Colon (tissue), 2 donors: ENCODE results near the gene IGSF1.
A peak's percentile ranks its signal among the peaks of the same experiment; 100 is the strongest.

Experiments used
- FAIRE-seq: peaks from 2 replicates; lab custom pipeline; 2012; peaks lifted over from hg19 to GRCh38; lab: Jason Lieb, UNC
- donor health status: control.
- donor health status: control.

The IGSF1 gene

GRCh38 chrX:131288738-131289511 lies at the start of gene IGSF1:
IGSF1 (minus strand) TSS chrX:131289306; CDS start chrX:131286674, 2,632 bp downstream.
- FAIRE-seq = no peak

GRCh38 chrX:131332331-131332730 lies 43.2 kb upstream of the IGSF1 start:
- FAIRE-seq = no peak

- no peak for FAIRE-seq
Observed at GRCh38 chrX:131331152-131331551, 42.0 kb upstream of the IGSF1 start.

GRCh38 chrX:131330735-131331134 lies 41.6 kb upstream of the IGSF1 start:
- FAIRE-seq = no peak

DNA sequence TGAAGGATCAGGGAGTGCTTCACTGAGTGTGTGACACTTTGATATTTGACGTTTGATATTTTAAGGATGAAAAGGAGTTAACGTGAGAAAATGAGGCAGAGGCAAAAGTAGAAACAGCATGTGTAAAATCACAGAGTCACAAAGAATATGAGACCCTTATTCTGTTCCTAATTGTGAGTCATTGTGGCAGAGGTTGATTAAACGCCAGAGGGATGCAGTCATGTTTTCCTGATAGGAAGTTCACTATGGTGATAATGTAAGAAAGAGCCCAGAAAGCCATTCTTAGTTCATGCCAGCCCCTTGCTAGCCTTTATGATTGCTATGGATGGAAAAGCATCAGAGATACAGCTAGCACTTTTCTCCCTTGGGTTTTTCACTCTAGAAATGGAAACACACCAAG lies 33.5 kb upstream of the IGSF1 start:
- FAIRE-seq = no peak

GRCh38 chrX:131317326-131317725 lies 28.2 kb upstream of the IGSF1 start:
- no peak for FAIRE-seq

- FAIRE-seq = peak; percentile 57
Observed at GRCh38 chrX:131316260-131316659, 27.2 kb upstream of the IGSF1 start.

- peak; percentile 62 for FAIRE-seq
Observed at GRCh38 chrX:131308980-131309379, 19.9 kb upstream of the IGSF1 start.

- FAIRE-seq = no peak
Observed at GRCh38 chrX:131306601-131307000, 17.5 kb upstream of the IGSF1 start.

GRCh38 chrX:131305926-131306325 lies 16.8 kb upstream of the IGSF1 start:
- no peak for FAIRE-seq

- FAIRE-seq = no peak
Observed at GRCh38 chrX:131302701-131303100, 13.6 kb upstream of the IGSF1 start.

GRCh38 chrX:131301155-131301554 lies 12.0 kb upstream of the IGSF1 start:
- no peak for FAIRE-seq

DNA sequence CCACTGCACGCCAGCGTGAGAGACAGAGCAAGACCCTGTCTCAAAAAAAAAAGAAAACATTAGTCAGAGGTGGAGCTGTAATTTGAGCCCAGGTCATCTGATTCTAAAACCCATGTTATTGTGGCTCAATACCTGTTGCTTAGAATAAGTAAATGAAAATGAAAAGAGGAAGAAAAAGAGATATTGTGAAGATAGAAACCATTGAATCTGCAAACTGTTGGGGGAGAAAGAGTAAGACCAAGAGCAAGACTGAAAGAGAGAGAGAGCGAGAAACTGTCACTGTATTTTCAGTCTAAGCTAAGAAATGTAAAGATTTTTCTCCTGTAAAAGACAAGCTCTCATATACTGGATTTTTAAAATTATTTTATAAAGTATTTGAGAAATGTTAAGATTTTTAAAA lies 9.7 kb upstream of the IGSF1 start:
- no peak for FAIRE-seq

DNA sequence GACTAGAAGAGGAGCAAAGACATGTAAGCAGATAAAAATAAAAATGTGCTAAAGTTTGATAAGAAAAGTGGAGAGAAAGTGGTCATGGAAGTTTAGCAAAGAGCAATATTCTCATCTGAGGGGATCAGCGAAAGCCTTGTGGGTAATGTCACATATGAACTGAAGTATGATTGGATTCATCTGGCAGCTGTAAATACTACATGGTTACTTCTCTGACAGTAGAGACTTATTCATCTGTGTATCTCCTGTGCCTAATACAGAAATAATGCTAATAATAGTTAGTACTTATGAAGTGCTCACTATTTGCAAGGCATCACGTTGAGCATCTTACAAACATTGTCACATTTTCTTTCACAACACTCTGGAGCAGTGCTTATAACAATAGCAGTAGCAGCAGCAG lies 8.9 kb upstream of the IGSF1 start:
- no peak for FAIRE-seq

- no peak for FAIRE-seq
Observed at GRCh38 chrX:131289527-131289926, 421 bp upstream of the IGSF1 start.

DNA sequence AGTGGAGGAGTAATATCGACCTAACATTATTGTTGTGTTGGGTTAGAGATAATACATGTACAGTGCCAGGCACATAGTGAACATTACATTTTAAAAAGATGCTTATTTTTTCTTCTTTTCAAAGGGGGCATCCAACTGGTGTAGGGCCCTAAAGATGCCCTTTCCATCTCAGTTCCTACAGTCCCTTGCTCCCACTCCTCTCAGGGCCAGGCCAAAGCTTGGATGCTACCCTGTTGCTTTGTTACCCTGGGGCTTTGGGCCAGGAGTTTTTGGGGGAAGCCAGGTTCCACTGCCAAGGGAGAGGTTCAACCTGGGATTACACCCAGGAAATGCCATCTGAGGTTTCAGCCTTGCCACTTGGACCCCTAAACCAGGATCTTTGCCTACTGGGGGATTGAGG lies 918 bp downstream of the IGSF1 start:
- FAIRE-seq = no peak

DNA sequence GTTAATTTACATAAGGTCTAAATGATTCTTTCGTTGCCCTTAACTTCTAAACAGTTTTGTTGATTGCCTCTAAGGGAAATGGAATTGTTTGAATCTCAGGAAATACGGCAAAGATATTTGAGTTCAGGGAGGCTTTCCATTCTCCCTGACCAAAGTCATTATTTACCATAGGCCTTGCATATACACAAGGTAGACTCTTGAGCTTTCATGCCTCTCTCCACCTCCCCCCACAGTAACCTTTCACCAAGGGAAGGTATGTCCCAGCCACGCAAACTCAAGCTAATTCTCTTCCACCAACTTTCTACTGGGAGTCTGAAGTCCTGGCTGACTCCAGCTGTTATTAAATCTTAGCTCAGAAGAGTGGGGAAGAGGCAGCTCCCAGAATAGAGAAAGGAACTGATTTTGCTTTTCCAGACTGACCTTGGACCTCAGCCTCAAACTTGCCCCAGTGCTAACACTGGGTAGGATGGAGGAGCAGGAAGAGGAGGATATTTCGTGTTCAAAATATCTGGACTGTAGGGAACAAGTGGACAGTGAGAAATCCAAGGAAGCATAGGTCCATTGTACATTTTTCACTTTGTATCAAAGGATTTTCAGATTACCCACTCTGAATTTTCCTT lies 1.4 kb downstream of the IGSF1 start:
- FAIRE-seq = no peak

DNA sequence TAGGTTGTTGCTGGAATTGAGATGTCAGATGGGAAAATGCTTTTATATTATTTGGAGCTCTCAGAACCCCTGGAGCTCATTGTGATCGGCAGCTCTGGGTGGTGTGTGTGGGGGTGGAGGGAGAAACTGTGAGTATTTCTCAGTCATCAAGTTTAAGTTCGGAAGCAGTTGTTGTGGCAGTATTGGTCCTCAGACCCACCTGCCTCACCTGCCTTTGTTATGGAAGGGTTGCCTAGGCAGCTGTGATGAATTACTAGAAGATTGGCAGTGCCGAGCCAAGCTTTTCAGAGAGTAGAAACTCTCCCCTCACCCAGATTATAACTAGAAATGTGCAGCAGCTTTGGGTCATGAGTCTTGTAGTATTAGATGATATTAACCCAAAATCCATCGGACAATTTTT lies 9.5 kb downstream of the IGSF1 start:
- FAIRE-seq = no peak

- no peak for FAIRE-seq
Observed at GRCh38 chrX:131279197-131279596, 9.9 kb downstream of the IGSF1 start.

DNA sequence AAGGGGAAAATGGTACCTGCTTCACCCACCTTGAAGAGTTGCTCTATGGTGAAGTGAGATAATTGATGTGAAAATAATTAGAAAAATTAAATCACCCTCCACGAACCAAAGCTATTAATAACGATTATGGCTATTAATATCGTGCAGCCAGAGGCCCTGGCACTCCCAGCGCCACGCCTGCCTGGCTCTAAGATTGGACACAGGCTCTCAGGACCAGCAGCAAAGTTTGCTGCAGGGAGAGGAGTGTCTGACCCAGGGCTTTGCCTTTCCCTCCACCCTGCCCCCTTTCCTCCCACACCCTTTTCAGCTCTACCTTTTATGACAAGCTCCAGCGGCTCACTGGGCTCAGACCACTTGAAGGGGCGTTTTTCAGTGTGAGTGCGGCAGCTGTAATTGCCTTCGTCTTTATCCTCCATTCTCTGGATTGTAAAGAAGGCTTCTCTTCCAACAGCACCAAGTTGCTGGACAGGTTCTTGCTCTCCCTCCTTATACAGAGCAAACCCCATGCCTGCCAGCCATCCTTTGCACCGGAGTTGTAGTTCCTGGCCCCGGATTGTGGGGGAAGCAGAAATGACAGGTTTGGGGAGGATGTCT lies 11.5 kb downstream of the IGSF1 start:
- FAIRE-seq = no peak

DNA sequence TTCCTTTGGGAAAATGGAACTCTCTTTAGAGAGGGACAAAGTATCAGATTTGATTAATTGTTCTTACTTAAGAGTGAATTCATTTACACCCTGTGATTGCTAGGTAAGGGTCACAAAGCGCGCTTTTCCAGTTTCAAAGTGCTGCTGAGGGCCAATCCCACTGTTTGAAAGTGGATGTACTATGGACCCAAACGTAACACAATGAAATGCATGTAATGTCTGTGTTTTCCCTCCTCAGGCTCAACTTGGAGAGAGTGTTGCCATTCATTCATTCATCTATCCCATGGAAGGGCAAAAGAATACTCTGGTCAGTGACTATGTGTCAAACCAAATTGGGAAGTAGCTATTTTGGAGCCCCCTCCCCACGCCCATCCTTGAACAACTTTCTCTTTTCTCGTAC lies 16.1 kb downstream of the IGSF1 start:
- FAIRE-seq = no peak

- no peak for FAIRE-seq
Observed at GRCh38 chrX:131271826-131272225, 17.3 kb downstream of the IGSF1 start.

- no peak for FAIRE-seq
Observed at GRCh38 chrX:131271274-131271673, 17.8 kb downstream of the IGSF1 start.

DNA sequence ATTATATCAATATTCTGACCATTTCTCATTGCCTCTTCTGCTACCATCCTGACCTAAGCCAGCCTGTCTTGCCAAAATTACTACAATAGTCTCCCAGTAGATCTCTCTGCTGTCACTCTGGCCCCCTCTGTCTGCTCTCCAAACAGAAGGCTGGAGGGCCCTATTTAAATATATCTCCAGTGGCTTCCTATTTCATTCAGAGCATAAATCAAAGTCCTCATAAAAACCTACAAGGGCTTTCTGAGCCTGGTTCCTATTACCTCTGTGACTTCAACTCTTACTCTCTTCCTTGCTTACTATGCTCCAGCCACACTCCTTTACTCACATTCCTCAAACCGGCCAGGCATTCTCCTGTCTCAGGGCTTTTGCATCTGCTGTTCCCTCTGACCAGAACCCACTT lies 19.0 kb downstream of the IGSF1 start:
- no peak for FAIRE-seq
